Measurements from ENCODE around the gene TAF11. TPM values are rescaled to one million over a fixed set of nuclear protein-coding genes. Genes with fewer than 3 reads are reported as not detected.
"Not testable (repeated sequence)": the region's sequence is repeated elsewhere in the genome, so short reads cannot be mapped to it uniquely, and the experiment has no call there.

TAF11 gene
- total RNA-seq: 21.4 TPM

GRCh38 chr6:34887753-34888513 lies at the start of gene TAF11:
Gene TAF11, minus strand, starts transcription at chr6:34888042. Its CDS starts 85 bp downstream, at chr6:34887957.
- no peaks in the 10 kb centered on the region for H3K9me3 ChIP-seq (ENCODE audit: low read depth, low read length)

GRCh38 chr6:34934516-34934915 lies 46.7 kb upstream of the TAF11 start:
- H3K9me3 ChIP-seq (ENCODE audit: low read depth, low read length): no peaks in the 10 kb centered on the region
- no peak overlapping the region for H3K4me3 ChIP-seq (ENCODE audit: low read length)
- no peaks in the 10 kb centered on the region for H3K27me3 ChIP-seq (ENCODE audit: insufficient read depth, low read length)
- peaks cover 6% of the 10 kb centered on the region for H3K4me1 ChIP-seq (ENCODE audit: insufficient read depth, low read length)

More at GRCh38 chr6:34887753-34888513, at the start of gene TAF11:
- H3K27me3 ChIP-seq (ENCODE audit: insufficient read depth, low read length): no peaks in the 10 kb centered on the region
- H3K4me3 ChIP-seq (ENCODE audit: low read length): peak within 1 kb of the TSS; percentile 96
- H3K4me1 ChIP-seq (ENCODE audit: insufficient read depth, low read length): peaks cover 45% of the 10 kb centered on the region

- H3K4me3 ChIP-seq (ENCODE audit: low read length); H3K27me3 ChIP-seq (ENCODE audit: insufficient read depth, low read length); H3K4me1 ChIP-seq (ENCODE audit: insufficient read depth, low read length); H3K9me3 ChIP-seq (ENCODE audit: low read depth, low read length): not testable (repeated sequence)
Measured at GRCh38 chr6:34932202-34932601, 44.4 kb upstream of the TAF11 start.

GRCh38 chr6:34930221-34930620 lies 42.4 kb upstream of the TAF11 start:
- peaks cover 5% of the 10 kb centered on the region for H3K4me1 ChIP-seq (ENCODE audit: insufficient read depth, low read length)
- no peaks in the 10 kb centered on the region for H3K9me3 ChIP-seq (ENCODE audit: low read depth, low read length)
- H3K4me3 ChIP-seq (ENCODE audit: low read length): no peak overlapping the region
- H3K27me3 ChIP-seq (ENCODE audit: insufficient read depth, low read length): no peaks in the 10 kb centered on the region

GRCh38 chr6:34929241-34929978 lies 41.6 kb upstream of the TAF11 start:
- Histone ChIP-seq H3K9me3 (ENCODE audit: low read depth, low read length) (no peaks in the 10 kb centered on the region), H3K27me3 (ENCODE audit: insufficient read depth, low read length) (no peaks in the 10 kb centered on the region), H3K4me3 (ENCODE audit: low read length) (no peak overlapping the region), H3K4me1 (ENCODE audit: insufficient read depth, low read length) (no peaks in the 10 kb centered on the region)

- H3K27me3 ChIP-seq (ENCODE audit: insufficient read depth, low read length): no peaks in the 10 kb centered on the region
- H3K9me3 ChIP-seq (ENCODE audit: low read depth, low read length): no peaks in the 10 kb centered on the region
- H3K4me1 ChIP-seq (ENCODE audit: insufficient read depth, low read length): no peaks in the 10 kb centered on the region
- H3K4me3 ChIP-seq (ENCODE audit: low read length): no peak overlapping the region
Measured at GRCh38 chr6:34928695-34929094, 40.9 kb upstream of the TAF11 start.

GRCh38 chr6:34928220-34928619 lies 40.4 kb upstream of the TAF11 start:
- Histone ChIP-seq H3K9me3 (ENCODE audit: low read depth, low read length) (no peaks in the 10 kb centered on the region), H3K4me1 (ENCODE audit: insufficient read depth, low read length) (no peaks in the 10 kb centered on the region), H3K27me3 (ENCODE audit: insufficient read depth, low read length) (no peaks in the 10 kb centered on the region), H3K4me3 (ENCODE audit: low read length) (no peak overlapping the region)

- Histone ChIP-seq H3K4me1 (ENCODE audit: insufficient read depth, low read length) (no peaks in the 10 kb centered on the region), H3K4me3 (ENCODE audit: low read length) (no peak overlapping the region), H3K9me3 (ENCODE audit: low read depth, low read length) (no peaks in the 10 kb centered on the region), H3K27me3 (ENCODE audit: insufficient read depth, low read length) (no peaks in the 10 kb centered on the region)
Measured at GRCh38 chr6:34926655-34927054, 38.8 kb upstream of the TAF11 start.

GRCh38 chr6:34924831-34925625 lies 37.2 kb upstream of the TAF11 start:
- Histone ChIP-seq H3K9me3 (ENCODE audit: low read depth, low read length) (no peaks in the 10 kb centered on the region), H3K27me3 (ENCODE audit: insufficient read depth, low read length) (no peaks in the 10 kb centered on the region), H3K4me3 (ENCODE audit: low read length) (no peak overlapping the region), H3K4me1 (ENCODE audit: insufficient read depth, low read length) (no peaks in the 10 kb centered on the region)

GRCh38 chr6:34922177-34922663 lies 34.4 kb upstream of the TAF11 start:
- Histone ChIP-seq H3K4me3 (ENCODE audit: low read length) (no peak overlapping the region), H3K9me3 (ENCODE audit: low read depth, low read length) (no peaks in the 10 kb centered on the region), H3K4me1 (ENCODE audit: insufficient read depth, low read length) (peaks cover 3% of the 10 kb centered on the region), H3K27me3 (ENCODE audit: insufficient read depth, low read length) (no peaks in the 10 kb centered on the region)

GRCh38 chr6:34920097-34920496 lies 32.3 kb upstream of the TAF11 start:
- H3K4me3 ChIP-seq (ENCODE audit: low read length): no peak overlapping the region
- no peaks in the 10 kb centered on the region for H3K9me3 ChIP-seq (ENCODE audit: low read depth, low read length)
- H3K4me1 ChIP-seq (ENCODE audit: insufficient read depth, low read length): peaks cover 3% of the 10 kb centered on the region
- H3K27me3 ChIP-seq (ENCODE audit: insufficient read depth, low read length): no peaks in the 10 kb centered on the region

- H3K27me3 ChIP-seq (ENCODE audit: insufficient read depth, low read length): no peaks in the 10 kb centered on the region
- H3K4me3 ChIP-seq (ENCODE audit: low read length): no peak overlapping the region
- H3K9me3 ChIP-seq (ENCODE audit: low read depth, low read length): no peaks in the 10 kb centered on the region
- peaks cover 3% of the 10 kb centered on the region for H3K4me1 ChIP-seq (ENCODE audit: insufficient read depth, low read length)
Measured at GRCh38 chr6:34919651-34920050, 31.8 kb upstream of the TAF11 start.

- H3K9me3 ChIP-seq (ENCODE audit: low read depth, low read length): no peaks in the 10 kb centered on the region
- H3K4me3 ChIP-seq (ENCODE audit: low read length): no peak overlapping the region
- H3K27me3 ChIP-seq (ENCODE audit: insufficient read depth, low read length): no peaks in the 10 kb centered on the region
- H3K4me1 ChIP-seq (ENCODE audit: insufficient read depth, low read length): peaks cover 4% of the 10 kb centered on the region
Measured at GRCh38 chr6:34917626-34918285, 29.9 kb upstream of the TAF11 start.

GRCh38 chr6:34916348-34916967 lies 28.6 kb upstream of the TAF11 start:
- Histone ChIP-seq H3K27me3 (ENCODE audit: insufficient read depth, low read length) (no peaks in the 10 kb centered on the region), H3K9me3 (ENCODE audit: low read depth, low read length) (no peaks in the 10 kb centered on the region)

More at GRCh38 chr6:34916348-34916967, 28.6 kb upstream of the TAF11 start:
- Histone ChIP-seq H3K4me1 (ENCODE audit: insufficient read depth, low read length) (peaks cover 15% of the 10 kb centered on the region), H3K4me3 (ENCODE audit: low read length) (no peak overlapping the region)
